ENCODE measurements around the gene SLBP.
"Not testable (repeated sequence)": the region's sequence is repeated elsewhere in the genome, so short reads cannot be mapped to it uniquely, and the experiment has no call there.

SLBP gene

DNA sequence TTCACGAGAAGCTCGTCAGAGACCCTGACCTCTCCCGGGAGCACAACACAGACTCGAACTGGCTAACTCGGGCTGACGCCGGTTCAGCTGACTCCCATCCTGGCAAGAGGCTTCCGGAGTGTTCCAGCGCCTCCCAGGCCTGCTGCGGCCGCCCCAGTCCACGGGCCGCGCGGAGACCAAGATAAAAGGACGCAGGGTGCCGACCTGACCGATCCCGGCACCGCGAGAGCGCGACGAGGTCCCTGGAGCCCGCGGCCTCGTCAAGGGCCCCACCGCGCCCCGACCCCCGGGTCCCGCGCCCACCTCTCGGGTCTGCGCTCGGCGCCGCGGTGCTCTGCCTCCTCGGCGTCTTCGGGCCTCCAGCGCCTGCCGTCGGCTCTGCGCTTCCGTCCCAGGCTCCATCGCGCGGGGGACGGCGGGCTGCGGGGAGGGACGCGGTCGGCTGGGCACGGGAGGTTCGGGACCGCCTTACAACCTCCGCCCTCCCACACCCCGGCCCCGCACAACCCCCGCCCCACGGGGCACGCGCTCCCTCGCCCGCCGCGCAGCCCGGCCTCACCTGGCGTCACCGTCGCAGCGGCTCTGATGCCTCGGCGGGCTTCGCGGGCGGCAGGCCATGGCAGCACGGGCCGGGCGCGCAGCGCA, 426 bp downstream of the SLBP start:
- DNase-seq (ENCODE audit: low read depth): no peak

DNA sequence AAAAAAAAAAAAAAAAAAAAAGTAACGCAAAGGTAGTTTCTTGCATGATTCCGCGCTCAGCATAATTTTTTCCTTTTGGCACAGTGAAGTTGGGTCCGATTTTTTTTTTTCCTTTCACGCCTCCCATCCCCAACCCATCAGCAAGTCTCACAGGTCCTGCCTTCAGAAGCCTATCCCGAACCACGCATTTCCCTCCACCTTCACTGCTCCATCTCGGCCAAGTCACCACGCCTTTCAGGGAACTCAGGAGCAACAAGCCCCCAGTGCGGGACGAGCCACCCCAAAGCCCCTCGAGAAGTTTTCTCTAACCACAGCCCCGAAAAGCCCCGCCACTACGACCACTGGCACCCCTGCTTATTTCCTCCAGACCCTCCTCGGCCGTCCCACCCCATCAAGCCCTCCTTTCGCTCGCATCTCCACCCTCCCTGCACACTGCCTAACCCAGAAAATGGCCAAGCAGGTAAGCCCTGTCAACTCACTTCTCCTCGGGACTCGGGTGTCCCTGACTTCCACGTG, 1.0 kb downstream of the SLBP start:
- DNase-seq (ENCODE audit: low read depth): no peak

DNA sequence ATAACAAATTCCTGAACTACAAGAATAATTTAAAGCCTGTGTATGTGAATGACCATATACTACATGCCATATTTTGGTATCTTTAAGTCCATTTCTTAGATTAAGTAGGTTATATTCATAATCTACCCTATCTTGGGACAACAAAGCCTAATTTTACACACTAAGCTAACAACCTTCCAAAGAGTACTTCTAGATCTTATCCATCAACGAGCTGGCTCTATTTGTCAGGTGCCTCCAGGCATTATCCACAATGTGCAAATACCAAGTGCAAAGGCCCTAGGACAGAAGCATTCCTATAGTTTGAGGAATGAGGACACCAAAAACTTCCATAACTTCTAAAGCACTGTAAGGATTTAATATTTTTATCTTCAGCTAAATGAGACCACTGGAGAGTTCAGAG, 3.5 kb downstream of the SLBP start:
- DNase-seq (ENCODE audit: low read depth): no peak

DNA sequence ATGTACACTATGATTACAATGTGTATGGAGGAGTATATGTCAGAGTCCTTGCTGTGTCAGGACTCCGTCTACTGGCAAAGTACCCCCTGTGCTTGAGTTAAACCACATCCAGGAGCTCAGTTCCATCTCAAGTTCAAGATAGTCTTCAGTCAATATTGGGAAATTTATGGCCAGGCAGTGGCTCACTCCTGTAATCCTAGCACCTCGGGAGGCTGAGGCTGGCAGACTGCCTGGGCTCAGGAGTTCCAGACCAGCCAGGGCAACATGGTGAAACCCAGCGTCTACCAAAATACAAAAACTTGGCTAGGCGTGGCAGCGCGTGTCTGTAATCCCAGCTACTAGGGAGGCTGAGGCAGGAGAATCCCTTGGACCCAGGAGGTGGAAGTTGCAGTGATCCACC, 5.8 kb downstream of the SLBP start:
- no peak for DNase-seq (ENCODE audit: low read depth)

DNA sequence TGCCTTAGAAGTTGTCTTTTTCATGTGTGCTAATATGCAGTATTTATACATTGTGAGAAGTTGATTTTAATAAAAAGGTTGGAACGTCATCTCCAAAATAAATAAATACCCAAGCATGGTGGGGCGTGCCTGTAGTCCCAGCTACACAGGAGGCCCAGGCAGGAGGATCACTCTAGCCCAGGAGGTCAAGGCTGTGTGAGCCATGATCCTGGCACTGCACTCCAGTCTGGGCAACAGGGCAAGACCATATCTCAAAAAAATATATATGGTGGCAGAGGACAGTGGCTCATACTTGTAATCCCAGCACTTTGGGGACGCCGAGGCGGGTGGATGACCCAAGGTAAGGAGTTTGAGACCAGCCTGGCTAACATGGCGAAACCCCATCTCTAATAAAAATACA, 6.4 kb downstream of the SLBP start:
- DNase-seq (ENCODE audit: low read depth): no peak

DNA sequence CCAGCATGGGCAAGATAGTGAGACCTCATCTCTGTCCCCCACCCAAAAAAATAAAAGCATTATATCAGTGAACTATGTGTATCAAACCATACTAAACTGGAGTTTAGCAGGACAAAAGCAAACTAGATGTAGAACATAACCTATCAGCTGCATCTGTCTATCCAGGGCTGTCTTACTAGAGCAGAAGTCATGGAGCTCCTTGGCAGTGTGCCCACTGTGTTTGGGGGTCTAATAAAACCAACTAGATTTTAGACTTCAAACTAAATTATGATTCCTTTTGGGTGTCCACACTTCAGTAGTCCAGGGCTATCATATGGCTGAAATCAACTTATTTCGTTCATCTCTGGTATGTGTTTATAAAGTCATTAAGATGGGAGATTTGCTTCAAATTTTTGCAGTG, 8.3 kb downstream of the SLBP start:
- no peak for DNase-seq (ENCODE audit: low read depth)

DNA sequence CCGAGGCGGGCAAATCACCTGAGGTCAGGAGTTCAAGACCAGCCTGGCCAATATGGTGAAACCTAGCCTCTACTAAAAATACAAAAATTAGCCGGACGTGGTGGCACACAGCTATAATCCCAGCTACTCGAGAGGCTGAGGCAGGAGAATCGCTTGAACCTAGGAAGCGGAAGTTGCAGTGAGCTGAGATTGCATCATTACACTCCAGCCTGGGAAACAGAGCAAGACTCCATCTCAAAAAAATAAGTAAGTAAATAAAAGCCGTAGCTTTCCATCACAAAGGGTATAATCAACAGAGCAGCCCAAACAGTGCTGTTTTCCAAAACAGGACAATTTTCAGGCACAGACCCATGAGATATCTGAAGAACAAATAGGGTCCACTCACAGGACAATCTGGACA, 10.4 kb downstream of the SLBP start:
- DNase-seq (ENCODE audit: low read depth): not testable (repeated sequence)

DNA sequence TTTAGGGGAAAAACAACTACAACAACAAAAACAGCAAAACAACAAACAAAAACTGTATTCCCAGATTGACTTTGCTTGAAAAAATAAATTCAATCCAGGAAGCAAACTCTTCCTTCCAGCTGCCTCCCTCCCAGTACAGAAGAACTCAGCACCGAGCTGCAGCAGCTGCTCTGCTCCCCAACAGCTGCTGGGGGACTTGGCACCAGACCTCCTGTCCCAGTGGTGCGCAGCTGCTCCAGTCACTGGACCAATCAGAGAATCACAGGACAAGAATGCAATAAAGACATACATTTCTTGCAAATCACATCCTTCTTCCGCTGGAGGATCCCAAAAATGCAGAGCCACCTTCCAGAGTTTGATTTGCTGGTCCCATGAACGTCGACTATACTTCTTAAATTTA, 16.2 kb downstream of the SLBP start:
- no peak for DNase-seq (ENCODE audit: low read depth)

DNA sequence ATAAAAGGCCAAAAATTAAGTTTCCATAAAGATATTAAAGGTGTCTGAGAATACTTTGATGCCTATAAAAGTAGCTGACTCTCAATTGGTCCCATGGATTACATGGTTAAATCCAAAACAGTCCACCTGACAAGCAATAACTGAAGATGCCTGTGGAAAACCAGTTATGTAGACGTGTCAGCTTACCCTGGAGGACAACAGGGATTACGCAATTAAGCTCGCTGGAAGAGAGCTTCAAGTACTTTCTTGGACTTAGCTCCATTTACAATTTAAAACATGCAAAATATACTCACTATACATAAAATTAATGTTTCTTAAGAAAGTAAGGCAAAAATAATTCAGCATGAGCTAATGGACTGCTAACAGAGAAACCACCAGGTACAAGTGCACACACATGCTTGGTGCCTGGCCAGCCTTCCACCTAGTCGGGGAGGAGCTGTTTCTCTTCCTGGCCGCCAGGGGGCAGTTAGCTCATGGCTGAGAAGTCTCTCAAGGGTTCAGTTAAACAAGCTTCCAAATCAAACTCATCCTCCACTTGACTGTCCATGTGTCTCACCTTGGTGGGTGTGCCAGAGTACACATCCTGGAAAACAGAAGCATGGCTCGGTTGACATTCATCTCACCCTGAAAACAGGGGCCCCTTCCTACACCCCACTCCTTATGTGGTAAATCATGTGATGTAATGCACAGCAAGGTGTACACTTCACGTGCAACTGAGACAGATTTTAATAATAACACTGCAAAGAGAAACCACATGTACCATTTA, 18.8 kb downstream of the SLBP start:
- DNase-seq (ENCODE audit: low read depth): peak; percentile 64

DNA sequence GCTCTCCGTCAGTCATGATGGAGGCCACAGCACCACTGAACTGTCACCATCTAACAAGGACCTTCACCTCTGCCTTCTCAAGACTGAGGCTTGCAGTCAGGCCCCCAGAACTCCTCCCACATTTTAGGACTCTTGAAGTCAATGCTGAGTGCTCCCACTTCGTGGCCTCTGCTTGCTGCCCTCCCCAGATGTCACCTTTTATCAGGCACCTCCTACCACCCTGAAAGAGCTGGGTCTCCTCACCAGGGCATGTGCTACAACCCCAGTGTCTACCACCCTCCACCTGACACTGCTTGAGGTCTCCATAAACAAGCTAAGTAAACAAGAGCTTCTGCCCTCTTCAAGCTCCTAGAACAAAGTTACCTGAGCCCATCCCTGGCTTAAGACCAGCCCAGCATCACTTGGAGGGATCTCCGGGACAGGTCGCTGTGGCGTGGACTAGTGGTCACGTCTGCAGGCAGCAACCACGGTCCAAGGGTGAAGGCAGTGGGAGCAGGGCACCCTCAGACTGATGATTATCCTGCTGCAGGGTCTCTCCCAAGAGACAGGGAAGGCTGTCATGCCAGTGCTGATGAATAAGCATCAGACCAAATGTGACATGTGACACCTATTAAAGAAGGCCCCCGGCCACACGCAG, 20.3 kb downstream of the SLBP start:
- no peak for DNase-seq (ENCODE audit: low read depth)

DNA sequence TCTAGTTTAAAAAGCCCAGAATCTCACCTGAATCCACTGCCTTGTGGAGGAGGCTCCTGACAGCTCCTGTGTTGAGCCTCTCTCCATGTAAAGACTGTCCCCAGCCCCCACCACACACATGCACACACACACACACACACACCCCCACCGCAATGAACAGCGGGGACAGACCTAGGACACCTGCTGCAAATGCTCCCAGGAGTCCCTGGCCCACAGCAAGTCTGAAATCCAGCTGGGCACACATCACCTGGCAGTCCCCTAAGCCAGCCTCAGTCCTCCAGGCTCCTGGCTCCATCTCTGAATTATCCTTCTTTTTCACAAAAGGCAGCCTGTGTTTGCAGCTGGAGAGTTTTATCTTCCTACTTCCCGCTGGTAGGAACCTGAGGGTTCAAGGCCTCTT, 21.4 kb downstream of the SLBP start:
- DNase-seq (ENCODE audit: low read depth): no peak

DNA sequence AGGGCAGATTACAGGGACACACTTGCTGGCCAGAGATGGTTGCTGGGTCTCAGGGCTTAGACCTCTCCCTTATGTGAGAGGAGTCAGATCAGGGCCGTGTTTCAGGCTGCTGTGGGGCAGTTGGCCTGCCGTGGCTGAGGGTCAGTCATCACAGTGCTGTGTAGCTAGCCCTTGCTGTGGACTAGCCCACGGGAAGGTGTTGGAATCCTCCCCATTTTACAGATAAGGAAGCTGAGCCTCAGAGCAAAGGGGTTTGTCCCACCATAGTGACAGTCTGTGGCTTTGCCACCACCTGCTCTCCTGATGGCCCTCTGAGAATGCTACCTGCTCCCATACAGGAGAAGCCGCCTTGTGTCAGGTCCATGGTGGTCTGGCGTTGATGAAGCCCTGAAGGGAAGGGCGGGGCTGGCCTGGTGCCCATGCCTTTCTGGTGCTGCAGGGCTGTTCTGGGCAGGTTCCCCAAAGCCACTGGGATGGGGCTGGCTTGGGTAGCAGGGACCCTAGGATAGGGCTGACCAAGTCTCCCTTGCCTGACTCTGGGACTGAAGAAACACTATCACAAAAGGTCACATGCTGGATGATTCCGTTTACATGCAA, 25.6 kb downstream of the SLBP start:
- DNase-seq (ENCODE audit: low read depth): no peak

DNA sequence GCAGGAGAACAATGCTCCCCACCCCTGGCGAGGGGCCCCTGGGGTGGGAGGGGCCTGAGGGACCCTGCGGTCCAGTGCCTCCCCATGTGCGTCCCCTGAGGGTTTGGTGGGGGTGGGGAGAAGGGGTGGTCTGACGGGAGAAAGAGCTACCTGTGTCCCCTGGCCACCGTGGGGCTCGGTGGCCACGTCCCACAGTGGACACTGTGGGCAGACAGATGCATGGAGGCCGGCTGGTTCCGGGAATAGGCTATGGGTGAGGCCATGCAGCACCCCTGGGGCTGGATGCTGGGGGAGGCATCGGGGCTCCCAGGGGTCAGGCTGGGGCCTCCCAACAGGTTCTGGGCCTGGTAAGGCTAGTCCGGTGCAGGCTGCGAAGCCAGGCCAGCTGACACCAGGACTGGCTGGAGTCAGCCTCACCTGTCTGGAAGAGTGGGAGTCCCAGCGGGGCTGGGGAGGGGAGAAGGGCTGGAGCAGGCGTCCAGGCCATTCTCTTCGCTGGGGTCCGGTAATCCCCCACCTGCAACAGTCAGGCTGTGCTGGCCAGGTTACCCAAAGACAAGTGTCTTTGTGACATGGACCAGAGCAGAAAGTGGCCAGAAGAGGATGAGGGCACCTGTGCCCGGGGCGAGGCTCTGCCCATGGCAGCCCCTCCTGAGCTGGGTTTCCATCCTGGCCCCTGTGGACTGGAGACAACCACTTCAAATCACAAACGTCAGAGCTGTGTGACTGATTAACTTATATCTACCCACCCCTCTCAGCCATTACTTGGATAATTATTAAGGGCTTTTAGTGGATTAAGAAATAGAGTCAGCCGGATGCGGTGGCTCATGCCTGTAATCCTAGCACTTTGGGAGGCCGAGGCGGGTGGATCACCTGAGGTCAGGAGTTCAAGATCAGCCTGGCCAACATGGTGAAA, 26.6 kb downstream of the SLBP start:
- DNase-seq (ENCODE audit: low read depth): no peak

DNA sequence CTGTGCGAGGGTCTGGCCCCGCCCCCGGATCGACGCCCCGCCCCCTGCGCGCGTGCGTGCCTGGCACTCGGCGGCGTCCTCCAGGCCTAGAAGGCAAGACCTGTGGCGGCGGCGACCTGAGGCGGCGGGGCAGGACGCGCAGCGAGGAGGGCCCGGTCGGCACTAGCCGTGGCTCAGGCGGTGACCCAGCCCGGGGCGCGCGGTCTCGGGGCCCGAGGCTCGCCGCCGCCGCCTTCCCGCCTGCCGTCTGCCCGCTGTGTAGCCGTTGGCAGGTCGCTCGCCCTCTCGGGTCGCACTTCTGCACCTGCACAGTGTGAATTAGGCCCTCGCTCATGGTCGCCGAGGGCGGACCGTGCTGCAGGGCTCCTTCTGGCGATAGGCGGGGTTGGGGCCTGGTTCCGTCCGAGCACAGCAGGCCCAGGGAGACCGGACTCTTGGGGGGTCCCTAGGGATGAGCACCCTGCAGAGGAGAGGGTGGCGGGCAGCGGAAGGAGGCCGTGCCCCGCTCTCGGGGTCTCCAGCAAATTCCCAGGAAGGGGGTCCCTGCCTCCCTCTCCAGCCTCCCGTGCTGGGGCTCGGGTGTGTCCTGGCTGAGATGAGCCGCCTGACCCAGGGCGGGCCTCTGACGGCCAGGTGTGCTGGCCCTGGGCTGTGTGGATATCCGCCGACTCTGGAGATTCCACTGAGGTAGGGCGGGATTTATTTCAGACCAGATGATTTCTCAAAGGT, 27.4 kb downstream of the SLBP start:
- DNase-seq (ENCODE audit: low read depth): peak; percentile 76

DNA sequence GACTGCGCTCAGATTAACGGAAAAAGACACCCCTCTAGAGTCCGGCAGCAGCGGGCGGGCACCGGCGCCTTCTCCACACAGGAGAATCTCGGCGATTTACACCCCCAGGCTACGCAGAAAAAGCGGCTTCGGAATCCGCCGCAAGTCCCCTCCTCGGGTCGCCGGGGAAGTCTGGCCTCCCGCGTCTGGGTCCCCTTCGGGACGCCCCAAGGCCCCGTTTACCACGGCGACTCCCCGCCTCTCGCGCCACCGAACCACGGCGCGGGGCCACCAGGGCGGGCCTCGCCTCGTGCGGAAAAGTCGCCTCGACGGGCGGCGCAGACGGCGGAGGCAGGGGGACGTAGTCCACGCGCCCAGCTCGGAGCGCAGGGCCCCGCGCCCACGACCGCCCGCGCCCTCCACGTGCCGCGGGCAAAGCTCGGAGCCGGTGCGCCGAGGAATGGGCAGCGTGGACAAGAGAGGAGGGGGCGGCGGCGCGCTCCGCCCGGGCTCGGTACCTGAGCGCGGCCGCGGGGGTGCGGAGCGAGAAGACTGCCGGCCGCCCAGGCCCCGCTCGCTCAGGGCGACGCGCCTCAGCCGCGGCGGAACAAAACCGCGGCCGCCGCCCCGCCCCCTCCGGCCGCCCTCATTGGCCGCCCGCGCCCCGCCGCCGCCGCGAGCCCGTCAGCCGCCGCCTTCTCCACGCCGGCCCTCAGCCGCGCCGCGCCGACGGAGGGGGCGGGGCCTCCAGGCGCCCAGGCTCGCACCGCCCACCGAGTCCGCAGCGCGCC, 28.2 kb downstream of the SLBP start, which contains the start of gene FAM53A:
TSS of gene FAM53A (minus strand) at position 578 of the 770 bp plus-strand sequence. CDS start 15,572 bp downstream, outside the sequence.
- DNase-seq (ENCODE audit: low read depth): no peak

DNA sequence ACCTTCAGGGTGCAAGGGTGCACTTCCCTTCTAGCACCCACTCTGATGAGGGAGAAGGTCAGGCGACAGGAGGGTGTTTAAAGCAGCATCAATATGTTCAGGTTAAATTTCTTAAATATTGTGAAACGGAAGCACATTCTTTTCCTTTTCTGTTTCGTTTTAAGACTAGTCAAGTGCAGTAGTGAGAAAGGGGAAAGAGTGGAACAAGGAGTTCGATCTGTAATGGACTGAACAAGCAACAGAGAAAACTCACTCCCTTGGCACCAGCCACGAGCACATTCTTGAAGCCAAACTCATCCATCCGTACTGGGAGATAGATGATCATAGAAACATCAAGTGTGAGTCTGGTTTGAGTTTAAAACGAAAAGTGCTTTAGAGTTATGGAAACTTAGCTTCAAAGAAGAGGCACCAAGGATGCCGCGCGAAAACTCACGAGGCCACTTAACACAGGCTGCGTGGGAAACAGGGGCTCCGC, 28.8 kb downstream of the SLBP start:
- no peak for DNase-seq (ENCODE audit: low read depth)

DNA sequence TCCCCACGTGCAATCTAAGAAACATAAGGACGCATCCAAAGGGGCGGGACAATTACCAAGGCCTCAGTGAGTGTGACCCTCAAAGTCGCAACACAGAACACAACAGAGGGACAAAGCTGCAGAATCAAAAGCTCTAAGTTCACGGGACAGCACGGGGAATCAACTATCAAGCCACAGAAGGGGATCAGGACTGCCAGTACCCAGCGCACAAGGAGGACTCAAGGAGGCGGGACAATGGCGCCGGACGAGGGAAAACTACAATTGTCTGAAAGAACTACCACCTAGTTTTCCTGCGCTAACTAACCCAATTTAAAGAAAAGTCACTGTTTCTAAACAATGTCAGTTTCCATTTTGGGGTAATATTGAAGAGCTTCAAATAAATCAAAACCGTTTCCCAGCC, 29.3 kb downstream of the SLBP start:
- DNase-seq (ENCODE audit: low read depth): no peak

DNA sequence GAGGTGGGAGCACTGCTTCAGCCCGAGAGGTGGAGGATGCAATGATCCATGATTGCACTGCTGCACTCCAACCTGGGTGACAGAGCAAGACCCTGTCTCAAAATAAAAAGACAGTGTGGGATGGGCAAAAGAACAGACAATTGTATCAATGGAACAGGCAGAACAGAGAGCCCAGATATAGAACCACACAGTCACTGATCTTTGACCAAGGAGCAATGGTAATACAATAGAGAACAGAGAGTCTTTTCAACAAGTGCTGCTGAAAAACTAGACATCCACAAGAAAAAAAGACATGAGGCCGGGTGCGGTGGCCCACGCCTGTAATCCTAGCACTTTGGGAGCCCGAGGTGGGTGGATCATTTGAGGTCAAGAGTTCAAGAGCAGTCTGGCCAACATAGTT, 33.9 kb downstream of the SLBP start:
- DNase-seq (ENCODE audit: low read depth): no peak

DNA sequence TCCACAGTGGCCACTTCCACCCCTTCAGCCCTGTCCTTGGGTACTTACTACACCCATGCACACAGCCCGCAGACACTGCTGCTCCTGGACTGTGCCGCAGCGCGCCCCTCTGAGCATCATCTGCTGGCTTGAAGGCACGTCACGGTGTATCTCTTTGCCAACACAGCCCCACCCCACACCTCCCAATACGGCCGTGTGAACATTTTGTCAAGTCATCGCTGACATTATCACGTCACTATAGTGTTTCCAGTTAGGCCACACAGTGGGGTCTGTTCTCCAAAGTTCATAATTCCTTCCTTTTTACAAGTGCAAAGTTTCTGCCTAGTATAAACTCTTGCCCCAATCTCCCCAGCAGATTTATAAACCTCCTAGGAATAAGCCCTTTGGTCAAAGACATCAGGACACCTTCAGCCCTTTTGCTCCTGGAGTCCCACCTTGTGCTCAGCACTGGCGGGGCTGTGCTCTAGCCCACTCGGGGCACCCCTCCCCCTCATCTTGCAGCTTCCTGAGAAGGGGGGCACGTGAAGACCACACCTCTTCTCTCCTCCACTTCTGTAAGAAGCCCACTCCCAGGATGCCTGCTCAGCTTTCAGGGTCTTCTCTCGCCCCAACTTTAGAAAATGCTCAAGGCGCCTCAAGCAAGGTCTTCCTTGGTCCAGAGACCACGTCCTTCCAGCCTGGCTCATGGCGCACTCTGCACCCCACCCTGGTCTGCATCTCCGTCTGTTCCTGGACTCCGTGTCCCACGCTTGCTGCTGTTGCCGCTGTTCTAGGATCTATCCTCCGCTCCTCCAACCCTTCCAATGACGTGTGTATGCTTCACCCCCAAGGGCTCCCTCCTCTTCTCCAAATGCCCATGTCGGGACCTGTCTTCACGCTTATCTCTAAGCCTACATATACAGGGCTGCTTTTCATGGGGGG, 35.3 kb downstream of the SLBP start:
- DNase-seq (ENCODE audit: low read depth): no peak
